SK-N-MC (cell line): ENCODE measurements around the gene FBXL17.

Experiments used
- EZH2 ChIP-seq: fragments of 200-600 bp; sonication (generic); IDR thresholded peaks from one replicate; pipeline ENCODE4 v1.6.1; 2017; ENCODE audit warnings: antibody characterized with exemption
- FOXP2 ChIP-seq: optimal IDR thresholded peaks from 2 replicates; pipeline ENCODE3; 2011; ENCODE audit warnings: mild to moderate bottlenecking, moderate library complexity; ENCODE audit not compliant: insufficient read depth; ENCODE audit errors: extremely low read length, control extremely low read depth
- POLR2AphosphoS5 ChIP-seq: IDR thresholded peaks from 2 replicates; pipeline ENCODE4 v1.6.1; 2012; ENCODE audit warnings: mild to moderate bottlenecking, low read depth, low read length, borderline replicate concordance

DNA sequence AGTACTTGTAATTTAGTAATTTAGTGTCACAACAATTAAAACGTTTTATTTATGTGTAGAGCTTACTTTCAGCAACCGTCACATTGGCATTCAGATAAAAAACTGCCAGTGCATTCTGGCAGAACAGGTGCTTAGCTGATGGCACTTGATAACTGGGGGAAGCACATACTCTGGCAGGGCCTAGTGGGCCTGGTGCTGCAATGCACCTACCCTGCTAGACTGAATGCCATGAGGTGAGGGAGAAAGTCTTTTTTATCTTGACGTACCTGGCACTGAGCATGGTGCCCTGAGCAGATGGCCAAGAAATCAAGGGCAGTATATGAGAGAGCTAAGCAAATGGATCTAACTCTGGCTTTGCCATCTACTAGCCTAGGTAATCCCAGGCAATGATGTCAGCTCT is 430.6 kb downstream of the FBXL17 start:
- TF ChIP-seq POLR2AphosphoS5 (no peak), EZH2 (no peak), FOXP2 (no peak)
